Measurements from ENCODE around the gene TSPAN14. TPM values are rescaled to one million over a fixed set of nuclear protein-coding genes. Genes with fewer than 3 reads are reported as not detected.
"Not testable (repeated sequence)": the region's sequence is repeated elsewhere in the genome, so short reads cannot be mapped to it uniquely, and the experiment has no call there.

TSPAN14 gene
- total RNA-seq, 1 donor from 2014 or later = 111 TPM

DNA sequence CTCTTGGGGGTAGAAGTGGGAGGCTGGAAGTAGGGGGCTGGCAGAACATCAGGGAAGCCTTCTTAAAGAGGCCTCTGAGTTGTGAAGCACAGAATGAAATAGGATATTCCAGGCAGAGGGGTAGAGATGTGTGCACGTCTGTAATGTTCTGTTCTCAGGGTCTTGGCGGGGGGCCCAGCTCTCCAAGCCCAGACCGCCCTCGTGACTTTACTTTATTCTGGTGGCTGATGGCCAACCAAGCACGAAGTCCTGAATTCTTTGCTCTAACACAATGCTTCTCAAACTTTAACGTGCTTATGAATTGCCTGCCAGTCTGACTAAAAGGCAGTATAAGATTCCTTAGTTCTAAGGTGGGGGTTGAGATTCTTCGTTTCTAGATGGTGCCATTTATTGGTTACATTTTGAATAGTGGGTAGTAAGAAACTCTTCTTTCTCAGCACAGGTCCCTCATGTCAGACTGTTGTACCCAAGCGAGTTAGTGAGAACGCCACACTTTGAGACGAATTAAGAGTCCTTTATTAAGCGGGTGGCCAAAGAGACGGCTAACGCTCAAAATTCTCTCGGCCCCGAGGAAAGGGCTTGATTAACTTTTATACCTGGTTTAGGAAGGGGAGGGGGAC is 37.5 kb upstream of the TSPAN14 start:
- peaks cover 10% of the 10 kb centered on the region for H3K36me3 Mint-ChIP-seq
- no peaks in the 10 kb centered on the region for H3K27me3 Mint-ChIP-seq
- TF ChIP-seq, protein P1, sequence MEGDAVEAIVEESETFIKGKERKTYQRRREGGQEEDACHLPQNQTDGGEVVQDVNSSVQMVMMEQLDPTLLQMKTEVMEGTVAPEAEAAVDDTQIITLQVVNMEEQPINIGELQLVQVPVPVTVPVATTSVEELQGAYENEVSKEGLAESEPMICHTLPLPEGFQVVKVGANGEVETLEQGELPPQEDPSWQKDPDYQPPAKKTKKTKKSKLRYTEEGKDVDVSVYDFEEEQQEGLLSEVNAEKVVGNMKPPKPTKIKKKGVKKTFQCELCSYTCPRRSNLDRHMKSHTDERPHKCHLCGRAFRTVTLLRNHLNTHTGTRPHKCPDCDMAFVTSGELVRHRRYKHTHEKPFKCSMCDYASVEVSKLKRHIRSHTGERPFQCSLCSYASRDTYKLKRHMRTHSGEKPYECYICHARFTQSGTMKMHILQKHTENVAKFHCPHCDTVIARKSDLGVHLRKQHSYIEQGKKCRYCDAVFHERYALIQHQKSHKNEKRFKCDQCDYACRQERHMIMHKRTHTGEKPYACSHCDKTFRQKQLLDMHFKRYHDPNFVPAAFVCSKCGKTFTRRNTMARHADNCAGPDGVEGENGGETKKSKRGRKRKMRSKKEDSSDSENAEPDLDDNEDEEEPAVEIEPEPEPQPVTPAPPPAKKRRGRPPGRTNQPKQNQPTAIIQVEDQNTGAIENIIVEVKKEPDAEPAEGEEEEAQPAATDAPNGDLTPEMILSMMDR (conservative IDR thresholded peaks at IDR 0.05) = no peak
- H3K27ac Mint-ChIP-seq = peak overlapping the region; percentile 6
- peaks cover 55% of the 10 kb centered on the region for H3K4me1 Mint-ChIP-seq (ENCODE audit: unreplicated experiment)
- H3K4me3 Mint-ChIP-seq = peak overlapping the region; percentile 24
- no peaks in the 10 kb centered on the region for H3K9me3 Mint-ChIP-seq
- DNase-seq (ENCODE audit: extremely low spot score, unreplicated experiment) = no peak

- not testable (repeated sequence) for H3K27me3 Mint-ChIP-seq; H3K9me3 Mint-ChIP-seq; DNase-seq (ENCODE audit: extremely low spot score, unreplicated experiment)
- peak overlapping the region; percentile 50 for H3K4me3 Mint-ChIP-seq
- H3K27ac Mint-ChIP-seq = peak overlapping the region; percentile 50
- peaks cover 12% of the 10 kb centered on the region for H3K36me3 Mint-ChIP-seq
- H3K4me1 Mint-ChIP-seq (ENCODE audit: unreplicated experiment) = peaks cover 52% of the 10 kb centered on the region
Measured at GRCh38 chr10:80417256-80417655, 36.9 kb upstream of the TSPAN14 start.

DNA sequence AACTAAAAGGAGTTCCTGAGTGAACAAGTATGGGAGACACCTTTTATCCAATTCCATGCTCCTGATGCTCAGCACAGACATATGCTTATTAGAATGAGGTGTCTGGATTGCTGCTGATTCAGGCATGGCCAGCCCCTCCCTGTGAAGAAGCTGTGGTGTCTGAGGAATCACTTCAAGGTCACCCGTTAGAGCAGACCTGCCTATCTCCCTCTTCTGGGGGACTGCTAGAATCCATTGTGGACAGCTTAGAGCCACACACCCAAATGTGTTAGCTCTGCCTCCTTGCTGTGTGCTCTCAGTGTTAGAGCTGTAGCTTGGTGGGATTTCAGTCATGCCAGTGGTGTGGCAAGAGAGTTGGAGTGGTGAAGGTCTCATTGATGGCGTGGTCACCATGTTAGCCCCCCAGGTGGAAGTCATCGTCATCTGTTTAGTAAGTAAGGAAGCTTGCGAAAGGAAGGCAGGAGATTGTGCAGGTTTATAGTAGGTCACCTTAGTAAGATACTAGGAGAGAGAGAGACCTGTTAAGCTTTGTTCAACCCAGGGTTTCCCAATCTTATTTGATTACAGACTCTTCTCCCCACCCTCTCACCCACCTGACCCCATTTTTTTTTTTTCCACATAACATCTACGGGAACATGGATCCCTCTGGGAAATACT is 32.9 kb upstream of the TSPAN14 start:
- H3K27me3 Mint-ChIP-seq = no peaks in the 10 kb centered on the region
- no peak overlapping the region for H3K27ac Mint-ChIP-seq
- peaks cover 18% of the 10 kb centered on the region for H3K4me1 Mint-ChIP-seq (ENCODE audit: unreplicated experiment)
- no peak for DNase-seq (ENCODE audit: extremely low spot score, unreplicated experiment)
- no peaks in the 10 kb centered on the region for H3K9me3 Mint-ChIP-seq
- H3K36me3 Mint-ChIP-seq = peaks cover 36% of the 10 kb centered on the region
- TF ChIP-seq, protein P1 (conservative IDR thresholded peaks at IDR 0.05) = no peak
- no peak overlapping the region for H3K4me3 Mint-ChIP-seq

DNA sequence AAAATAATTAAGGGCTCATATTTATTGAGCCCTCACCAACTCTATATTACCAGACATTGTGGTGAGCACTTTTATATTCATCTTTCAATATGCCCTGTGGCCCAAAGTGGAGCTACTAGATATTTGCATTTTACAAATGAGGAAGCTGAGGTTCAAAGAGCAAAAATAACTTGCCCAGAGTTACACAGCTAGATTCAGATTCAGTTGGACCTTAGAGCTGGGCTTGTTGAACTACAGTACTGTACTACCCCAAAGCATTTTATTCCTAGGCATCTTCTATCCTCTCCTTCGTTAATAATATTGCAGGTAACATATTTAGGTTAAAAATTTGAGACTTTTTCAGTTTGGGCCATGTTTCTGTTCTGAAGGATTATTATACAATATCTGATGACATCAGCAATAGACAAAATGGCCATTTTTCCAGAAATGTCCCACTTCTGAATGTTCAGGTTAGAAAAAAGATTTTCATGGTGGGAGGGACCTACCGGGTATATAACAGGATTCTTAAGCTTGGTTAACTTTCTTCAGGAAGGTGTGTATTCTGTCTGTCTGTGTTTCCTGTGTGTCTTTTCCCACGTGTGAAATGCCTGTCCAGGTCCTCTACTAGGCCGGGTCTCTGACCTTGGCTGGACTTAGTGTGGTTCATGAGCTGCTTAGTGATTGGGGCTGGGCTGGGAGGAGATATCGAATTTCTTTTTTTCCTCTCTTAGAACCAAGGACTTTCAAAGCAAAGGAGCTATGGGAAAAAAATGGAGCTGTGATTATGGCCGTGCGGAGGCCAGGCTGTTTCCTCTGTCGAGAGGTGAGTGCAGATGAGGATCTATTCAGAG is 32.2 kb upstream of the TSPAN14 start:
- Mint-ChIP-seq H3K4me1 (ENCODE audit: unreplicated experiment) (peaks cover 10% of the 10 kb centered on the region), H3K9me3 (no peaks in the 10 kb centered on the region), H3K36me3 (peaks cover 37% of the 10 kb centered on the region), H3K27ac (no peak overlapping the region), H3K27me3 (no peaks in the 10 kb centered on the region), H3K4me3 (no peak overlapping the region)
- DNase-seq (ENCODE audit: extremely low spot score, unreplicated experiment) = no peak
- TF ChIP-seq, protein P1 (conservative IDR thresholded peaks at IDR 0.05) = no peak

GRCh38 chr10:80425901-80426300 is 28.2 kb upstream of the TSPAN14 start:
- Mint-ChIP-seq H3K9me3 (no peaks in the 10 kb centered on the region), H3K4me1 (ENCODE audit: unreplicated experiment) (peaks cover 5% of the 10 kb centered on the region), H3K4me3 (no peak overlapping the region), H3K36me3 (peaks cover 50% of the 10 kb centered on the region), H3K27ac (no peak overlapping the region), H3K27me3 (no peaks in the 10 kb centered on the region)
- TF ChIP-seq, protein P1 (conservative IDR thresholded peaks at IDR 0.05) = no peak
- no peak for DNase-seq (ENCODE audit: extremely low spot score, unreplicated experiment)

GRCh38 chr10:80427541-80427940 is 26.6 kb upstream of the TSPAN14 start:
- H3K9me3 Mint-ChIP-seq = no peaks in the 10 kb centered on the region
- TF ChIP-seq, protein P1 (conservative IDR thresholded peaks at IDR 0.05) = no peak

More at GRCh38 chr10:80427541-80427940, 26.6 kb upstream of the TSPAN14 start:
- H3K27me3 Mint-ChIP-seq = no peaks in the 10 kb centered on the region
- H3K4me3 Mint-ChIP-seq = no peak overlapping the region
- no peak for DNase-seq (ENCODE audit: extremely low spot score, unreplicated experiment)
- H3K27ac Mint-ChIP-seq = no peak overlapping the region
- H3K4me1 Mint-ChIP-seq (ENCODE audit: unreplicated experiment) = no peaks in the 10 kb centered on the region
- peaks cover 49% of the 10 kb centered on the region for H3K36me3 Mint-ChIP-seq

Data from type B pancreatic cell (in vitro differentiated cells).